PC-9 (cell line): ENCODE results near the gene LCN6.

Experiments
- EZH2 ChIP-seq: fragments of 200-600 bp; sonication (generic); IDR thresholded peaks from 2 replicates; pipeline ENCODE4 v1.8.0; 2017; ENCODE audit warnings: antibody characterized with exemption, low read depth
- TF ChIP-seq, protein P1 (sequence below): fragments of 200-600 bp; sonication (generic); conservative IDR thresholded peaks from 2 replicates; pipeline ENCODE4 v1.6.1; 2017; ENCODE audit warnings: mixed run types, antibody characterized with exemption, mild to moderate bottlenecking, moderate library complexity

DNA sequence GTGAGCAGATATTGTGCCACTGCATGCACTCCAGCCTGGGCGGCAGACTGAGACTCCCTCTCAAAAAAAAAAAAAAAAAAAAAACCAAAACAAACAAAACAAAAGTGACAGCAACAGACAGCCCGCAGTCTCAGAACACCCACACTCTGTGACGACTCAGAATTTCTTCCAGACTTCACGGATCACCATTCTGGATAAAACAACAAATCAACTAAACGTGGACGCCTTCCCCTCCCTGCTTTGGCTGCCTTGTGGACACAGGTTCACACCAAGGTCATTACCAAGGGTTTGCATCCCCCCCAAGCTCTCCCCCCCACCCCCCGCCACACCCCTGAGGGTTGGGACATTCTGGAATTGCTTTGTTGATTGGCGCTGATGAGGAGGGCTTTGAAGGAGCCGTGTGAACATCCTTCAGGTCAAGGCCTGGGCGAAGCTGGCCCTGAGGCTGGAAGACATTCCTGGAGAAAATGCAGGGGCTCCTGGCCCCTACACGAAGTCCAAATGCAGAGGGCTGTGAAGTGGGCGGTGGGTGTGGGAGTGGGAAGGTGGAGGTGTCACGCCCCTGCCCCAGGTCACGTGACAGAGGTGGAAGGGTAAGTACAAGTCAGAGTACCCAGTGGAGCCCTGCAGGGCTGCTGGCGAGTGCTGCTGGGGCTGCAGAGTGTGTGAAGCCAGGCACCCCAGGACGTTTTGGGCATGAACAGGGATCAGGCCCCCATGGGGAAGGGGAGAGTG, 15.7 kb downstream of the LCN6 start:
- TF ChIP-seq, protein P1, sequence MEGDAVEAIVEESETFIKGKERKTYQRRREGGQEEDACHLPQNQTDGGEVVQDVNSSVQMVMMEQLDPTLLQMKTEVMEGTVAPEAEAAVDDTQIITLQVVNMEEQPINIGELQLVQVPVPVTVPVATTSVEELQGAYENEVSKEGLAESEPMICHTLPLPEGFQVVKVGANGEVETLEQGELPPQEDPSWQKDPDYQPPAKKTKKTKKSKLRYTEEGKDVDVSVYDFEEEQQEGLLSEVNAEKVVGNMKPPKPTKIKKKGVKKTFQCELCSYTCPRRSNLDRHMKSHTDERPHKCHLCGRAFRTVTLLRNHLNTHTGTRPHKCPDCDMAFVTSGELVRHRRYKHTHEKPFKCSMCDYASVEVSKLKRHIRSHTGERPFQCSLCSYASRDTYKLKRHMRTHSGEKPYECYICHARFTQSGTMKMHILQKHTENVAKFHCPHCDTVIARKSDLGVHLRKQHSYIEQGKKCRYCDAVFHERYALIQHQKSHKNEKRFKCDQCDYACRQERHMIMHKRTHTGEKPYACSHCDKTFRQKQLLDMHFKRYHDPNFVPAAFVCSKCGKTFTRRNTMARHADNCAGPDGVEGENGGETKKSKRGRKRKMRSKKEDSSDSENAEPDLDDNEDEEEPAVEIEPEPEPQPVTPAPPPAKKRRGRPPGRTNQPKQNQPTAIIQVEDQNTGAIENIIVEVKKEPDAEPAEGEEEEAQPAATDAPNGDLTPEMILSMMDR, result no peak
- no peak for TF ChIP-seq EZH2
